Keratinocyte (primary cell): ENCODE results near the gene LSM14A.

Experiments
- EZH2 ChIP-seq: IDR thresholded peaks from one replicate; pipeline ENCODE4 v1.6.1; 2012; ENCODE audit warnings: inconsistent platforms, mild to moderate bottlenecking, low read length, moderate library complexity
- TF ChIP-seq, protein P1 (sequence below), 3 experiments: IDR thresholded peaks in 1 of 3; conservative IDR thresholded peaks in 1 of 3; optimal IDR thresholded peaks in 1 of 3; 2 replicates in 2 of 3; 3 replicates in 1 of 3; pipeline versions ENCODE3 to v1.5.1; 2011; ENCODE audit warnings: low read length in 3 of 3, mild to moderate bottlenecking in 3 of 3, moderate library complexity in 2 of 3, control low read depth in 1 of 3, inconsistent platforms in 1 of 3; ENCODE audit not compliant: insufficient read depth in 2 of 3; ENCODE audit errors: extremely low read depth in 1 of 3

DNA sequence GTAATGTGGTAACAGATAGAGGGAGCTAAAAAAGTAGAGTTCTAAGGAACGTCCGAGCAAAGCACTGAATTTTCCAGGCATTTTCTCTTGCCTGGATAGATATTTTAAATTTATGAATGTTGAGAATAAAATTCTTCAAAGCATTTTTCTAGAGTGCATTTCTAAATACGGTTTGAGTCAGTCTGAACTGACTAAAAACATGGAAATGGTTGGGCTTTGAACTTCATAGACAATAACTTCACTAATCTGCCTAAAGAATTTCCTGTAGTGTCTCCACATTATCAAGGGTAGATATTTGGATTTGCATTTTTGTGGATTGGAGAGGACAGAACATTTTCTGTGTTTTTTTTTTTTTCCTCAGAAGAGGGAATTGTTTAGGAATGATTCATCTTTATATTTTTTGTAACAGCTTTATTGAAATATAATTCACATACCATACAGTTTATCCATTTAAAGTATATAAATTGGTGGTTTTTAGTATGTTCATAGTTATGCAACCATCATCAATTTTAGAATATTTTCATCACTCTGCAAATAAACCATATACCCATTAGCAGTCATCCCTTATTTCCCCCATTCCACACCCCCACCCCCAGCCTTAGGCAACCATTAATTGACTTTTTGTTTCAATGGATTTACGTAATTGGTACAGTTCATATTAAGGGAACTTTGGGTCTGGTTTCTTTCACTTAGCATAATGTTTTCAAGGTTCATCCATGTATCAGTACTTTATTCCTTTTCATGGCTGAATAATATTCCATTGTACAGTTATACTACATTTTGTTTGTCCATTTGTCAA, 102.7 kb downstream of the LSM14A start:
- TF ChIP-seq, protein P1, sequence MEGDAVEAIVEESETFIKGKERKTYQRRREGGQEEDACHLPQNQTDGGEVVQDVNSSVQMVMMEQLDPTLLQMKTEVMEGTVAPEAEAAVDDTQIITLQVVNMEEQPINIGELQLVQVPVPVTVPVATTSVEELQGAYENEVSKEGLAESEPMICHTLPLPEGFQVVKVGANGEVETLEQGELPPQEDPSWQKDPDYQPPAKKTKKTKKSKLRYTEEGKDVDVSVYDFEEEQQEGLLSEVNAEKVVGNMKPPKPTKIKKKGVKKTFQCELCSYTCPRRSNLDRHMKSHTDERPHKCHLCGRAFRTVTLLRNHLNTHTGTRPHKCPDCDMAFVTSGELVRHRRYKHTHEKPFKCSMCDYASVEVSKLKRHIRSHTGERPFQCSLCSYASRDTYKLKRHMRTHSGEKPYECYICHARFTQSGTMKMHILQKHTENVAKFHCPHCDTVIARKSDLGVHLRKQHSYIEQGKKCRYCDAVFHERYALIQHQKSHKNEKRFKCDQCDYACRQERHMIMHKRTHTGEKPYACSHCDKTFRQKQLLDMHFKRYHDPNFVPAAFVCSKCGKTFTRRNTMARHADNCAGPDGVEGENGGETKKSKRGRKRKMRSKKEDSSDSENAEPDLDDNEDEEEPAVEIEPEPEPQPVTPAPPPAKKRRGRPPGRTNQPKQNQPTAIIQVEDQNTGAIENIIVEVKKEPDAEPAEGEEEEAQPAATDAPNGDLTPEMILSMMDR (optimal IDR thresholded peaks at IDR 0.05 in 1 of 3, IDR thresholded peaks at IDR 0.05 in 1 of 3, conservative IDR thresholded peaks at IDR 0.05 in 1 of 3; ENCODE audit: extremely low read depth in 1 of 3, insufficient read depth in 2 of 3, low read length in 3 of 3), result no peak
- no peak for TF ChIP-seq EZH2
